Measurements from ENCODE around the gene DNAJC4. TPM values are rescaled to one million over a fixed set of nuclear protein-coding genes. Genes with fewer than 3 reads are reported as not detected.

DNAJC4 gene
- total and polyA plus RNA-seq, 11 donors, result 31.2 to 123 (median 47.2) TPM

DNA sequence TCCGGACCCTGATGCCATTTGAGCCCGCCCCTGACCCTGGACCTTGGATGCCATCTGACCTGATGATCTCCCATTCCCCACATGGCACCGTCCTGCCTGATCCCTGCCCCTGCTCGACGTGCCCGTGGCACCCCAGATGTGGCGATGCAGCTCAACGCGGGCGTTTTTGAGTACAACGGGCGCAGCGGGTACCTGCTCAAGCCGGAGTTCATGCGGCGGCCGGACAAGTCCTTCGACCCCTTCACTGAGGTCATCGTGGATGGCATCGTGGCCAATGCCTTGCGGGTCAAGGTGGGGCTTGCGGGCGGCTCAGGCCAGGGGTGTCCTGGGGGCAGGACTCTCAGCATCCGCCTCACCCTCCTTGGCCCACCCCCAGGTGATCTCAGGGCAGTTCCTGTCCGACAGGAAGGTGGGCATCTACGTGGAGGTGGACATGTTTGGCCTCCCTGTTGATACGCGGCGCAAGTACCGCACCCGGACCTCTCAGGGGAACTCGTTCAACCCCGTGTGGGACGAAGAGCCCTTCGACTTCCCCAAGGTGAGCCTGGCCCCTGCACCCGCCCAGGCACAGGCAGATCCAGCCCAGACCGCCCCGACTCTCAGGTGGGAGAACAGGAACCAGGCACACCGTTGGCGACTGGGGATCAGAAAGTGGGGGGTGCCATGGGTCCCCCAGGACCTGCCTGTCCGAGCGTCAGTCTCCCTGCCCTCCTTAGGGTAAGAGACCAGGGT, 32.1 kb downstream of the DNAJC4 start:
- DNase-seq (peak in 1 of 5 donors; percentile 28), ATAC-seq (no peak)

DNA sequence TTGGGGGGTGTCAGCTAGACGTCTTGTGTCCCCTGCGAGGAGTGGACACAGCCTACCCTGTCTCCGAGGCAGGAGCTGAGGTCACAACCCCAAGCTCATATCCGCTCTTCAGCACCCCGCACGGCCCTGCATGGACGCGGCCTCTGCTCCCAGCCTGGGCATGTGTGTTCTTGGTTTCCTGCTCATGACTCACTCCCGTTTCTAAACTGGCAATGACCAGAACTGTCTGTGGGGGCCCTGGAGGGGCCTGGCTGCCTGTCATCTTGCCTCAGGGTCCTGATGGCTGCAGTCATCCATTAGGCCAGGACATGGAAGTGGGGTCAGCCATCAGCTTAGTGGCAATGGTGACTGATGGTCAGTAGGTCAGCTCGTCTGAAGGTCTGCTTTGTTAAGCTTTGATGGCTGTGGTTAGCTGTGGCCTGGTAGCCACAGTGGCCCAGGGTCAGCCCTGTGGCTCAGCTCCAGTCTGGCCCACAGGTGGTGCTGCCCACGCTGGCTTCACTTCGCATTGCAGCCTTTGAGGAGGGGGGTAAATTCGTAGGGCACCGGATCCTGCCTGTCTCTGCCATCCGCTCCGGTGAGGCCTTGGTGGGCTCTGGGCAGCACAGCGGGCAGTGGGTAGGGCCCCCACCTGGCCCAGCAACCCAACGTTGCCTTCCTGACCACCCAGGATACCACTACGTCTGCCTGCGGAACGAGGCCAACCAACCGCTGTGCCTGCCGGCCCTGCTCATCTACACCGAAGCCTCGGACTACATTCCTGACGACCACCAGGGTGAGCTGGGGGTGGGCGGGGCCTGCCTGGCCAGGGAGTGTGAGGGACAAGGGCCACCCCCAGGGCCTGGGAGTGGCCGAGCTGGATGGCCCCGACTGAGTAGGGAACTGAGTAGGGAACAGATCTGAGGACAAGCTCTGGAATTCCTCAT, 32.9 kb downstream of the DNAJC4 start:
- Histone ChIP-seq H3K4me1 (peaks cover 0 to 17% (median 14%) of the 10 kb centered on the region in 12 donors), H3K9me3 (no peaks in the 10 kb centered on the region), H3K27ac (no peak overlapping the region), H3K27me3 (no peaks in the 10 kb centered on the region), H3K36me3 (peaks cover 0 to 87% (median 71%) of the 10 kb centered on the region in 9 donors), H3K4me3 (no peak overlapping the region)
- 85 to 87% (median 86%) methylated on average over 16 to 29 of the region's 29 CpGs for WGBS, 4 donors
- TF ChIP-seq, protein P1, sequence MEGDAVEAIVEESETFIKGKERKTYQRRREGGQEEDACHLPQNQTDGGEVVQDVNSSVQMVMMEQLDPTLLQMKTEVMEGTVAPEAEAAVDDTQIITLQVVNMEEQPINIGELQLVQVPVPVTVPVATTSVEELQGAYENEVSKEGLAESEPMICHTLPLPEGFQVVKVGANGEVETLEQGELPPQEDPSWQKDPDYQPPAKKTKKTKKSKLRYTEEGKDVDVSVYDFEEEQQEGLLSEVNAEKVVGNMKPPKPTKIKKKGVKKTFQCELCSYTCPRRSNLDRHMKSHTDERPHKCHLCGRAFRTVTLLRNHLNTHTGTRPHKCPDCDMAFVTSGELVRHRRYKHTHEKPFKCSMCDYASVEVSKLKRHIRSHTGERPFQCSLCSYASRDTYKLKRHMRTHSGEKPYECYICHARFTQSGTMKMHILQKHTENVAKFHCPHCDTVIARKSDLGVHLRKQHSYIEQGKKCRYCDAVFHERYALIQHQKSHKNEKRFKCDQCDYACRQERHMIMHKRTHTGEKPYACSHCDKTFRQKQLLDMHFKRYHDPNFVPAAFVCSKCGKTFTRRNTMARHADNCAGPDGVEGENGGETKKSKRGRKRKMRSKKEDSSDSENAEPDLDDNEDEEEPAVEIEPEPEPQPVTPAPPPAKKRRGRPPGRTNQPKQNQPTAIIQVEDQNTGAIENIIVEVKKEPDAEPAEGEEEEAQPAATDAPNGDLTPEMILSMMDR (IDR thresholded peaks at IDR 0.05), result no peak
- no peak for TF ChIP-seq POLR2A (IDR thresholded peaks at IDR 0.05)
- ATAC-seq, result no peak
- DNase-seq, result no peak
- intact Hi-C loops (cut with DNase I), result no loop called here

More for the DNA sequence above, 32.1 kb downstream of the DNAJC4 start:
- no peaks in the 10 kb centered on the region for H3K27me3 ChIP-seq
- no peaks in the 10 kb centered on the region for H3K9me3 ChIP-seq
- peaks cover 0 to 9% (median 6%) of the 10 kb centered on the region in 12 donors for H3K4me1 ChIP-seq
- no peak overlapping the region for H3K27ac ChIP-seq
- no peak for TF ChIP-seq POLR2A (IDR thresholded peaks at IDR 0.05)
- TF ChIP-seq, protein P1 (IDR thresholded peaks at IDR 0.05), result no peak
- no peak overlapping the region for H3K4me3 ChIP-seq
- WGBS, 4 donors, result 94 to 96% (median 96%) methylated on average over 25 to 42 of the region's 42 CpGs
- intact Hi-C loops (cut with DNase I), result no loop called here
- H3K36me3 ChIP-seq, result peaks cover 0 to 96% (median 79%) of the 10 kb centered on the region in 9 donors

DNA sequence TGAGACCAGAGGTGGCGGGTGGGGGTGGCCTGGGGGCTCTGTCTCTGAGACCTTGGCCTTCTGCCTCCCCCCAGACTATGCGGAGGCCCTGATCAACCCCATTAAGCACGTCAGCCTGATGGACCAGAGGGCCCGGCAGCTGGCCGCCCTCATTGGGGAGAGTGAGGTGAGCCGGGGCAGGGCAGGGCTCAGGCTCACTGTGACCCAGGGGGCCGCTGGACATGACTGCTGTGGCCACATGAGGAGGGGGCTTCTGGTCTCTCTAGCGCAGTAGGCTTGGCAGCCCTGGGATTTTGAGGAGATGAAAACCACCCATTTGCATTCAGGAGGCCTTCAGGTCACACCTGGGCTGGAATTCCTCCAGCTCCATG, 33.6 kb downstream of the DNAJC4 start:
- TF ChIP-seq, protein P1 (IDR thresholded peaks at IDR 0.05), result no peak
- no peak for TF ChIP-seq POLR2A (IDR thresholded peaks at IDR 0.05)
- DNase-seq, result no peak
- no peak overlapping the region for H3K4me3 ChIP-seq
- H3K36me3 ChIP-seq, result peaks cover 0 to 81% (median 64%) of the 10 kb centered on the region in 9 donors
- H3K27me3 ChIP-seq, result no peaks in the 10 kb centered on the region
- 94 to 96% (median 95%) methylated on average over 8 of the region's 8 CpGs for WGBS, 4 donors
- no peak overlapping the region for H3K27ac ChIP-seq
- intact Hi-C loops (cut with DNase I), result no loop called here
- H3K4me1 ChIP-seq, result peaks cover 2 to 24% (median 20%) of the 10 kb centered on the region in 12 donors
- no peak for ATAC-seq
- H3K9me3 ChIP-seq, result no peaks in the 10 kb centered on the region

DNA sequence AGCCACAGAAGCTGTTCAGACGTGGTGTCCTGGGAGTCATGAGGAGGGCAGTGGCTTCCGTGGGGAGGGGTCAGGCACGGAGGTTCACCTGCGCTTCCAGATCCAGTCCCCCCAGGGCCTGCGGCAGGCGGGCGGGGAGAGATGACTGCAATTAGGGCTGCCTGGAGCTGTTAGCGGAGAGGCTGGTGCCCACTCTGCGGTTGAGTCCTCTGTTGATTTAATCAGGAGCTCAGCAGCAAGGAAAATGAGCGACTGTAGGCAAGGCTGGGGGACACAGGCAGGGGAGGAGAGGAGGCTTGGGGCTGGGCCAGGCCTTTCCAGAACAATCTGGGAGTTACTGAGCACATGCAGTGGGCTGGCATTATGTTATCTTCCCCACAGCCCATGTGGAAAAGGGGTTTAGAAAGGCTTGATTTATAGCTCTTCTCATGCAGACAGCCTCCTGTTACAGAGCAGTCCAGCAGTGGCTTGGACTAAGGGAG, 34.1 kb downstream of the DNAJC4 start:
- no peak for DNase-seq

More for the DNA sequence above, 34.1 kb downstream of the DNAJC4 start:
- no peak for ATAC-seq
- peaks cover 2 to 27% (median 24%) of the 10 kb centered on the region in 12 donors for H3K4me1 ChIP-seq
- no peaks in the 10 kb centered on the region for H3K27me3 ChIP-seq
- H3K36me3 ChIP-seq, result peaks cover 0 to 76% (median 59%) of the 10 kb centered on the region in 9 donors
- TF ChIP-seq, protein P1 (IDR thresholded peaks at IDR 0.05), result no peak
- no peak for TF ChIP-seq POLR2A (IDR thresholded peaks at IDR 0.05)
- no peak overlapping the region for H3K27ac ChIP-seq
- H3K4me3 ChIP-seq, result no peak overlapping the region
- 89 to 97% (median 95%) methylated on average over 9 to 10 of the region's 10 CpGs for WGBS, 4 donors
- no peaks in the 10 kb centered on the region for H3K9me3 ChIP-seq
- intact Hi-C loops (cut with DNase I), result no loop called here

All from heart left ventricle (tissue), 16 donors.